HepG2 (cell line): ENCODE data around the gene CRB1. TPM values are rescaled to one million over a fixed set of nuclear protein-coding genes. Genes with fewer than 3 reads are reported as not detected.

Experiments used
- ATAC-seq: fragments of 200-7000 bp; cut with Tn5 transposase; 3 replicates; pipeline ENCODE4 v1.9.1; 2020; ENCODE audit warnings: mild to moderate bottlenecking, moderate library complexity
- BruUV-seq: library from RNA; stranded (reverse); fragments of 400-500 nt; replicated peaks from 2 replicates; lab custom pipeline; 2021; lab: Mats Ljungman, UMichigan
- CTCF ChIA-PET: fragments of 300-600 bp; formaldehyde crosslinking; extraction: SDS; loops from one replicate; lab custom pipeline; 2021; ENCODE audit warnings: low total read pairs, inconsistent platforms, low intra/inter-chr PET ratio; lab: Yijun Ruan, JAX
- POLR2A ChIA-PET: fragments of 350-600 bp; sonication (Branson Sonifier 250); formaldehyde crosslinking; loops from one replicate; lab custom pipeline; 2020; ENCODE audit warnings: antibody characterized with exemption, inconsistent platforms; lab: Yijun Ruan, JAX
- DNase-seq: peaks from one replicate; pipeline ENCODE4 v3.0.0-alpha.2; 2015; ENCODE audit warnings: low spot score
- FAIRE-seq: peaks from 3 replicates; lab custom pipeline; 2011; peaks lifted over from hg19 to GRCh38; lab: Jason Lieb, UNC
- H2AFZ ChIP-seq: one replicate; pipeline ENCODE4 v1.6.1; 2011; ENCODE audit warnings: low read length, inconsistent platforms
- H3K27ac ChIP-seq: fragments of 300-600 bp; 3 replicates; pipeline ENCODE4 v1.8.0; 2011; ENCODE audit warnings: mixed run types, mild to moderate bottlenecking, mixed read lengths, low read length, inconsistent platforms; ENCODE audit not compliant: insufficient read depth; ENCODE audit errors: extremely low read length
- H3K27me3 ChIP-seq, 2 experiments: fragments of 200-600 bp in 1 of 2; 2 replicates in 1 of 2; 3 replicates in 1 of 2; pipeline versions ENCODE4 v1.6.0 to v1.8.0; 2011; ENCODE audit warnings: low read length in 2 of 2, mild to moderate bottlenecking in 2 of 2, moderate library complexity in 2 of 2, inconsistent platforms in 1 of 2; ENCODE audit not compliant: insufficient read depth in 2 of 2, control insufficient read depth in 1 of 2
- H3K36me3 ChIP-seq, 2 experiments: fragments of 200-600 bp in 1 of 2; replicated peaks in 1 of 2; 2 replicates in 1 of 2; 3 replicates in 1 of 2; pipeline versions ENCODE4 v1.5.1 to v1.8.0; 2011; ENCODE audit warnings: low read length in 2 of 2, inconsistent platforms in 1 of 2; ENCODE audit not compliant: insufficient read depth in 2 of 2, control insufficient read depth in 1 of 2
- H3K4me1 ChIP-seq: 2 replicates; pipeline ENCODE4 v1.5.1; 2012; ENCODE audit warnings: low read length, inconsistent platforms; ENCODE audit not compliant: insufficient read depth
- H3K4me2 ChIP-seq: 2 replicates; pipeline ENCODE4 v1.6.0; 2011; ENCODE audit warnings: low read depth, low read length, inconsistent platforms
- H3K4me3 ChIP-seq, 3 experiments: fragments of 200-600 bp in 1 of 3; sonication (generic), shearing (Covaris generic) in 1 of 3; replicated peaks in 1 of 3; 2 replicates each; pipeline ENCODE4 v1.5.1; 2011 to 2016; ENCODE audit warnings: low read length in 3 of 3, inconsistent platforms in 2 of 3, low read depth in 2 of 3, mild to moderate bottlenecking in 2 of 3, control low read depth in 1 of 3, mixed read lengths in 1 of 3; ENCODE audit not compliant: insufficient read depth in 1 of 3
- H3K79me2 ChIP-seq: one replicate; pipeline ENCODE4 v1.6.1; 2011; ENCODE audit warnings: low read length, inconsistent platforms; ENCODE audit not compliant: insufficient read depth
- H3K9ac ChIP-seq: 2 replicates; pipeline ENCODE4 v1.6.0; 2011; ENCODE audit warnings: mild to moderate bottlenecking, low read depth, low read length, inconsistent platforms; ENCODE audit not compliant: insufficient read depth
- H3K9me3 ChIP-seq: 2 replicates; pipeline ENCODE4 v1.5.1; 2012; ENCODE audit warnings: mild to moderate bottlenecking, low read length
- H4K20me1 ChIP-seq: 2 replicates; pipeline ENCODE4 v1.6.0; 2011; ENCODE audit warnings: inconsistent platforms, mild to moderate bottlenecking, low read length, moderate library complexity; ENCODE audit not compliant: insufficient read depth
- AFF4 ChIP-seq: sonication (generic); formaldehyde crosslinking; IDR thresholded peaks from 2 replicates; pipeline ENCODE4 v1.4.0; 2020; ENCODE audit warnings: missing genetic modification reagents
- ARID5B ChIP-seq: IDR thresholded peaks from 2 replicates; pipeline ENCODE4 v1.4.0; 2020; ENCODE audit warnings: mild to moderate bottlenecking, missing genetic modification reagents
- HIVEP1 ChIP-seq: sonication (generic); formaldehyde crosslinking; IDR thresholded peaks from 2 replicates; pipeline ENCODE4 v1.4.0; 2020; ENCODE audit warnings: mild to moderate bottlenecking, missing genetic modification reagents
- RBM22 ChIP-seq: fragments of 200-400 bp; formaldehyde crosslinking; optimal IDR thresholded peaks from 2 replicates; pipeline ENCODE3; 2017; ENCODE audit warnings: mild to moderate bottlenecking, low read length, moderate library complexity
- THYN1 ChIP-seq: sonication (generic); formaldehyde crosslinking; IDR thresholded peaks from 2 replicates; pipeline ENCODE4 v1.8.1; 2023; ENCODE audit warnings: low read depth, mild to moderate bottlenecking, moderate library complexity, missing genetic modification reagents, borderline replicate concordance
- ZBTB7A ChIP-seq: sonication (generic); formaldehyde crosslinking; IDR thresholded peaks from 2 replicates; pipeline ENCODE4 v1.8.0; 2022; ENCODE audit warnings: mild to moderate bottlenecking, missing genetic modification reagents
- ZBTB7B ChIP-seq: sonication (generic); formaldehyde crosslinking; IDR thresholded peaks from 2 replicates; pipeline ENCODE4 v1.4.0; 2020; ENCODE audit warnings: missing genetic modification reagents
- ZFP36L2 ChIP-seq: sonication (generic); formaldehyde crosslinking; IDR thresholded peaks from 2 replicates; pipeline ENCODE4 v1.4.0; 2020; ENCODE audit warnings: missing genetic modification reagents
- ZNF329 ChIP-seq: sonication (generic); formaldehyde crosslinking; IDR thresholded peaks from 2 replicates; pipeline ENCODE4 v1.9.0; 2021; ENCODE audit warnings: low read depth, mild to moderate bottlenecking, missing genetic modification reagents
- ZNF337 ChIP-seq: sonication (generic); formaldehyde crosslinking; IDR thresholded peaks from 2 replicates; pipeline ENCODE4 v1.5.1; 2020; ENCODE audit warnings: missing genetic modification reagents, low read depth, mild to moderate bottlenecking, borderline replicate concordance
- ZNF562 ChIP-seq: sonication (generic); formaldehyde crosslinking; IDR thresholded peaks from 2 replicates; pipeline ENCODE4 v1.8.0; 2022; ENCODE audit warnings: missing genetic modification reagents, borderline replicate concordance
- ZNF615 ChIP-seq: sonication (generic); formaldehyde crosslinking; IDR thresholded peaks from 2 replicates; pipeline ENCODE4 v1.5.0; 2020; ENCODE audit warnings: mild to moderate bottlenecking, missing genetic modification reagents, borderline replicate concordance
- ZNF704 ChIP-seq: sonication (generic); formaldehyde crosslinking; IDR thresholded peaks from 2 replicates; pipeline ENCODE4 v1.8.1; 2023; ENCODE audit warnings: mild to moderate bottlenecking, inconsistent platforms, moderate library complexity, missing genetic modification reagents, borderline replicate concordance
- ZNF724P ChIP-seq: sonication (generic); formaldehyde crosslinking; IDR thresholded peaks from 2 replicates; pipeline ENCODE4 v1.8.0; 2022; ENCODE audit warnings: missing genetic modification reagents, borderline replicate concordance
- ZNF816 ChIP-seq: sonication (generic); formaldehyde crosslinking; IDR thresholded peaks from 2 replicates; pipeline ENCODE4 v1.8.0; 2022; ENCODE audit warnings: missing genetic modification reagents, mild to moderate bottlenecking, borderline replicate concordance
- ZNF83 ChIP-seq: sonication (generic); formaldehyde crosslinking; IDR thresholded peaks from 2 replicates; pipeline ENCODE4 v1.4.0; 2020; ENCODE audit warnings: missing genetic modification reagents, mild to moderate bottlenecking, borderline replicate concordance
- WGBS: methylation state at CpG from one replicate; pipeline ENCODE4 v1.1.6; 2017; ENCODE audit warnings: low lambda C conversion rate; 5-methylcytosine and 5-hydroxymethylcytosine counted together
- in situ Hi-C: cut with HindIII; loops from 2 replicates; pipeline ENCODE4 v1.10.0; 2017; ENCODE audit warnings: low pct_unique_long_range_greater_than_20kb; ENCODE audit not compliant: extremely low pct_ligation_motif_present
- intact Hi-C: fragments of 100-400 bp; cut with micrococcal nuclease; formaldehyde crosslinking; loops from one replicate; pipeline ENCODE4 v1.10.0; 2022; ENCODE audit not compliant: unreplicated experiment
- polyA plus RNA-seq, 8 experiments: library from polyadenylated mRNA; depleted of rRNA in 3 of 8; stranded (reverse) in 7 of 8; unstranded in 1 of 8; fragments of >200 nt; fragmentation: Illumina TruSeq in 4 of 8; extraction: Trizol in 4 of 8; gene quantifications; 2 replicates each; pipeline versions ENCODE4 v1.2.1 to v1.2.3, GENCODE V29; 2011 to 2016; ENCODE audit warnings: low read depth in 4 of 8, missing spikeins in 1 of 8, mixed read lengths in 1 of 8; ENCODE audit not compliant: insufficient read depth in 1 of 8
- total RNA-seq, 5 experiments: library from RNA; depleted of rRNA; stranded (reverse); fragments of >200 nt; fragmentation: Illumina TruSeq; extraction: Trizol; gene quantifications; 2 replicates each; pipeline ENCODE4 v1.2.3, GENCODE V29; 2016; ENCODE audit warnings: low read depth in 1 of 5

Gene CRB1
- total and polyA plus RNA-seq, 2 of the 13 experiments (the other 11 are each of a cell fraction or from before 2014, with no cell fraction given): 0.01 TPM; not detected in 1

- no peak for TF ChIP-seq ARID5B (CRISPR knock-in tag)
- TF ChIP-seq HIVEP1: no peak
- no peak for TF ChIP-seq RBM22
- TF ChIP-seq ZNF337 (CRISPR knock-in tag): no peak
- TF ChIP-seq ZNF329 (CRISPR knock-in tag): no peak
- no peak for TF ChIP-seq ZFP36L2 (CRISPR knock-in tag)
- TF ChIP-seq ZBTB7B (CRISPR knock-in tag): no peak
- TF ChIP-seq, all 625 proteins: peak for 0
Measured at GRCh38 chr1:197307136-197307535, 39.1 kb downstream of the CRB1 start (continued).

- DNase-seq: no peak
- intact Hi-C loops: no loop called here
- Histone ChIP-seq H3K4me1 (no peaks in the 10 kb centered on the region), H3K27ac (no peak overlapping the region), H3K36me3 (no peaks in the 10 kb centered on the region), H3K79me2 (no peaks in the 10 kb centered on the region), H2AFZ (no peak overlapping the region), H3K4me3 (no peak overlapping the region), H3K4me2 (no peak overlapping the region), H3K9me3 (no peaks in the 10 kb centered on the region), H3K27me3 (no peaks in the 10 kb centered on the region), H4K20me1 (no peaks in the 10 kb centered on the region), H3K9ac (no peak overlapping the region)
- ChIA-PET CTCF (no interaction called here), POLR2A (no interaction called here)
- WGBS: 5% methylated on average over 3 of the region's 3 CpGs
- in situ Hi-C loops: no loop called here
- ATAC-seq: no peak
- no peak for FAIRE-seq
- BruUV-seq: no TSS peak
- TF ChIP-seq ZNF562 (CRISPR knock-in tag) (no peak), ZNF704 (CRISPR knock-in tag) (no peak), ZBTB7A (CRISPR knock-in tag) (no peak), ZNF615 (no peak), AFF4 (CRISPR knock-in tag) (no peak), ZNF83 (no peak), THYN1 (CRISPR knock-in tag) (no peak), ZNF816 (CRISPR knock-in tag) (no peak), ZNF724P (CRISPR knock-in tag) (no peak)
Measured at GRCh38 chr1:197307551-197307950, 39.5 kb downstream of the CRB1 start.
